ENCODE data around the gene SEMA4F.

The SEMA4F gene

GRCh38 chr2:74728842-74729241 is 74.8 kb downstream of the SEMA4F start:
- Histone ChIP-seq H3K9me3 (ENCODE audit: control insufficient read depth, insufficient read depth, low read length) (no peaks in the 10 kb centered on the region), H3K4me3 (ENCODE audit: low read depth, low read length) (no peak overlapping the region), H3K4me1 (ENCODE audit: control insufficient read depth, insufficient read depth, low read length) (no peaks in the 10 kb centered on the region), H3K36me3 (ENCODE audit: control insufficient read depth, insufficient read depth, low read length) (no peaks in the 10 kb centered on the region), H3K27me3 (ENCODE audit: control insufficient read depth, insufficient read depth, low read length) (no peaks in the 10 kb centered on the region), H3K27ac (ENCODE audit: low read depth, low read length) (no peak overlapping the region), H3K9ac (ENCODE audit: low read depth, low read length) (no peak overlapping the region)

- no peak overlapping the region for H3K4me3 ChIP-seq (ENCODE audit: low read depth, low read length)
- H3K4me1 ChIP-seq (ENCODE audit: control insufficient read depth, insufficient read depth, low read length), result peaks cover 11% of the 10 kb centered on the region
- H3K27me3 ChIP-seq (ENCODE audit: control insufficient read depth, insufficient read depth, low read length), result no peaks in the 10 kb centered on the region
- H3K36me3 ChIP-seq (ENCODE audit: control insufficient read depth, insufficient read depth, low read length), result no peaks in the 10 kb centered on the region
- H3K27ac ChIP-seq (ENCODE audit: low read depth, low read length), result no peak overlapping the region
- H3K9ac ChIP-seq (ENCODE audit: low read depth, low read length), result no peak overlapping the region
- H3K9me3 ChIP-seq (ENCODE audit: control insufficient read depth, insufficient read depth, low read length), result no peaks in the 10 kb centered on the region
Observed at GRCh38 chr2:74730530-74730929, 76.5 kb downstream of the SEMA4F start.

All from HUES48 (cell line).